ENCODE data around the gene SMAGP.

The SMAGP gene

GRCh38 chr12:51253276-51253675 lies 16.9 kb downstream of the SMAGP start:
- ATAC-seq (replicated peaks; ENCODE audit: extremely low read depth, poor library complexity, severe bottlenecking) (no peak), DNase-seq (ENCODE audit: low spot score in 2 of 2) (no peak)
- Mint-ChIP-seq H3K27me3 (no peaks in the 10 kb centered on the region), H3K9me3 (no peaks in the 10 kb centered on the region), H3K4me1 (peaks cover 22% of the 10 kb centered on the region), H3K36me3 (ENCODE audit: insufficient read depth) (peaks cover 1% of the 10 kb centered on the region), H3K4me3 (no peak overlapping the region), H3K27ac (ENCODE audit: low read depth) (peak overlapping the region; percentile 71)

- ATAC-seq (replicated peaks; ENCODE audit: extremely low read depth, poor library complexity, severe bottlenecking): no peak
- DNase-seq (ENCODE audit: low spot score in 2 of 2): no peak
- Mint-ChIP-seq H3K36me3 (ENCODE audit: insufficient read depth) (peaks cover 25% of the 10 kb centered on the region), H3K4me1 (peaks cover 48% of the 10 kb centered on the region), H3K9me3 (no peaks in the 10 kb centered on the region), H3K4me3 (no peak overlapping the region), H3K27me3 (no peaks in the 10 kb centered on the region), H3K27ac (ENCODE audit: low read depth) (peak overlapping the region; percentile 94)
These were observed 22.6 kb downstream of the SMAGP start for GRCh38 chr12:51247523-51248206.

GRCh38 chr12:51246254-51246853 lies 23.9 kb downstream of the SMAGP start:
- no peaks in the 10 kb centered on the region for H3K27me3 Mint-ChIP-seq
- H3K9me3 Mint-ChIP-seq: no peaks in the 10 kb centered on the region
- H3K4me3 Mint-ChIP-seq: no peak overlapping the region
- H3K4me1 Mint-ChIP-seq: peaks cover 53% of the 10 kb centered on the region
- H3K36me3 Mint-ChIP-seq (ENCODE audit: insufficient read depth): peaks cover 36% of the 10 kb centered on the region
- H3K27ac Mint-ChIP-seq (ENCODE audit: low read depth): peak overlapping the region; percentile 94
- peak in 1 of 2 donors; percentile 25 for DNase-seq (ENCODE audit: low spot score in 2 of 2)
- ATAC-seq (replicated peaks; ENCODE audit: extremely low read depth, poor library complexity, severe bottlenecking): peak; percentile 68

GRCh38 chr12:51245476-51246253 lies 24.6 kb downstream of the SMAGP start:
- Mint-ChIP-seq H3K27ac (ENCODE audit: low read depth) (peak overlapping the region; percentile 94), H3K27me3 (no peaks in the 10 kb centered on the region), H3K9me3 (no peaks in the 10 kb centered on the region), H3K4me3 (no peak overlapping the region), H3K4me1 (peaks cover 59% of the 10 kb centered on the region), H3K36me3 (ENCODE audit: insufficient read depth) (peaks cover 43% of the 10 kb centered on the region)
- DNase-seq (ENCODE audit: low spot score in 2 of 2) (no peak), ATAC-seq (replicated peaks; ENCODE audit: extremely low read depth, poor library complexity, severe bottlenecking) (no peak)

GRCh38 chr12:51244269-51244668 lies 25.9 kb downstream of the SMAGP start:
- Mint-ChIP-seq H3K27me3 (no peaks in the 10 kb centered on the region), H3K4me1 (peaks cover 71% of the 10 kb centered on the region), H3K27ac (ENCODE audit: low read depth) (peak overlapping the region; percentile 94), H3K36me3 (ENCODE audit: insufficient read depth) (peaks cover 54% of the 10 kb centered on the region), H3K9me3 (no peaks in the 10 kb centered on the region), H3K4me3 (no peak overlapping the region)
- DNase-seq (ENCODE audit: low spot score in 2 of 2) (no peak), ATAC-seq (replicated peaks; ENCODE audit: extremely low read depth, poor library complexity, severe bottlenecking) (no peak)

GRCh38 chr12:51242876-51243275 lies 27.3 kb downstream of the SMAGP start:
- peaks cover 72% of the 10 kb centered on the region for H3K4me1 Mint-ChIP-seq
- H3K27me3 Mint-ChIP-seq: no peaks in the 10 kb centered on the region
- DNase-seq (ENCODE audit: low spot score in 2 of 2) (no peak), ATAC-seq (replicated peaks; ENCODE audit: extremely low read depth, poor library complexity, severe bottlenecking) (no peak)
- H3K9me3 Mint-ChIP-seq: no peaks in the 10 kb centered on the region
- H3K27ac Mint-ChIP-seq (ENCODE audit: low read depth): peak overlapping the region; percentile 75
- no peak overlapping the region for H3K4me3 Mint-ChIP-seq
- H3K36me3 Mint-ChIP-seq (ENCODE audit: insufficient read depth): peaks cover 64% of the 10 kb centered on the region

- no peak for ATAC-seq (replicated peaks; ENCODE audit: extremely low read depth, poor library complexity, severe bottlenecking)
- no peak for DNase-seq (ENCODE audit: low spot score in 2 of 2)
- Mint-ChIP-seq H3K9me3 (no peaks in the 10 kb centered on the region), H3K4me1 (peaks cover 67% of the 10 kb centered on the region), H3K27me3 (no peaks in the 10 kb centered on the region), H3K36me3 (ENCODE audit: insufficient read depth) (peaks cover 64% of the 10 kb centered on the region), H3K4me3 (no peak overlapping the region), H3K27ac (ENCODE audit: low read depth) (peak overlapping the region; percentile 75)
These were observed 28.1 kb downstream of the SMAGP start for GRCh38 chr12:51242120-51242519.

GRCh38 chr12:51240971-51241370 lies 29.2 kb downstream of the SMAGP start:
- peaks cover 55% of the 10 kb centered on the region for H3K4me1 Mint-ChIP-seq
- no peaks in the 10 kb centered on the region for H3K9me3 Mint-ChIP-seq
- H3K36me3 Mint-ChIP-seq (ENCODE audit: insufficient read depth): peaks cover 64% of the 10 kb centered on the region
- H3K4me3 Mint-ChIP-seq: peak overlapping the region; percentile 94
- ATAC-seq (replicated peaks; ENCODE audit: extremely low read depth, poor library complexity, severe bottlenecking) (no peak), DNase-seq (ENCODE audit: low spot score in 2 of 2) (no peak)
- H3K27ac Mint-ChIP-seq (ENCODE audit: low read depth): peak overlapping the region; percentile 99
- H3K27me3 Mint-ChIP-seq: no peaks in the 10 kb centered on the region

- Mint-ChIP-seq H3K36me3 (ENCODE audit: insufficient read depth) (peaks cover 49% of the 10 kb centered on the region), H3K9me3 (no peaks in the 10 kb centered on the region), H3K27me3 (no peaks in the 10 kb centered on the region), H3K27ac (ENCODE audit: low read depth) (peak within 1 kb of the TSS; percentile 99), H3K4me3 (peak within 1 kb of the TSS; percentile 94), H3K4me1 (peaks cover 44% of the 10 kb centered on the region)
- DNase-seq (ENCODE audit: low spot score in 2 of 2) (peak; percentile 91), ATAC-seq (replicated peaks; ENCODE audit: extremely low read depth, poor library complexity, severe bottlenecking) (peak; percentile 93)
These were observed 31.5 kb downstream of the SMAGP start, which contains the start of gene DAZAP2 for GRCh38 chr12:51238510-51239334. Gene DAZAP2 (plus strand): TSS chr12:51238826. CDS start chr12:51238908, 82 bp downstream.

GRCh38 chr12:51238037-51238509 lies 32.1 kb downstream of the SMAGP start:
- H3K36me3 Mint-ChIP-seq (ENCODE audit: insufficient read depth): peaks cover 44% of the 10 kb centered on the region
- DNase-seq (ENCODE audit: low spot score in 2 of 2): no peak
- H3K27me3 Mint-ChIP-seq: no peaks in the 10 kb centered on the region
- peaks cover 41% of the 10 kb centered on the region for H3K4me1 Mint-ChIP-seq
- no peaks in the 10 kb centered on the region for H3K9me3 Mint-ChIP-seq
- peak; percentile 9 for ATAC-seq (replicated peaks; ENCODE audit: extremely low read depth, poor library complexity, severe bottlenecking)
- peak overlapping the region; percentile 94 for H3K4me3 Mint-ChIP-seq
- H3K27ac Mint-ChIP-seq (ENCODE audit: low read depth): peak overlapping the region; percentile 99

- peaks cover 12% of the 10 kb centered on the region for H3K36me3 Mint-ChIP-seq (ENCODE audit: insufficient read depth)
These were observed 35.7 kb downstream of the SMAGP start for GRCh38 chr12:51234530-51234929.

GRCh38 chr12:51232642-51233041 lies 37.6 kb downstream of the SMAGP start:
- H3K4me1 Mint-ChIP-seq: no peaks in the 10 kb centered on the region
- H3K36me3 Mint-ChIP-seq (ENCODE audit: insufficient read depth): no peaks in the 10 kb centered on the region
- ATAC-seq (replicated peaks; ENCODE audit: extremely low read depth, poor library complexity, severe bottlenecking) (no peak), DNase-seq (ENCODE audit: low spot score in 2 of 2) (no peak)
- H3K27ac Mint-ChIP-seq (ENCODE audit: low read depth): no peak overlapping the region
- no peak overlapping the region for H3K4me3 Mint-ChIP-seq
- no peaks in the 10 kb centered on the region for H3K27me3 Mint-ChIP-seq
- H3K9me3 Mint-ChIP-seq: no peaks in the 10 kb centered on the region

More at GRCh38 chr12:51234530-51234929, 35.7 kb downstream of the SMAGP start:
- Mint-ChIP-seq H3K9me3 (no peaks in the 10 kb centered on the region), H3K27ac (ENCODE audit: low read depth) (no peak overlapping the region), H3K4me1 (peaks cover 12% of the 10 kb centered on the region), H3K27me3 (no peaks in the 10 kb centered on the region), H3K4me3 (no peak overlapping the region)
- no peak for ATAC-seq (replicated peaks; ENCODE audit: extremely low read depth, poor library complexity, severe bottlenecking)
- DNase-seq (ENCODE audit: low spot score in 2 of 2): no peak
